Measurements from ENCODE around the gene UBTD1. TPM values are rescaled to one million over a fixed set of nuclear protein-coding genes. Genes with fewer than 3 reads are reported as not detected.

Gene UBTD1
- total and polyA plus RNA-seq, 10 donors, result 4.5 to 17.6 (median 11.8) TPM

GRCh38 chr10:97599272-97599619 lies 100.5 kb downstream of the UBTD1 start:
- H3K27ac ChIP-seq, result no peak overlapping the region
- intact Hi-C loops (cut with DNase I; ENCODE audit: low total_unique reads), result no loop called here
- TF ChIP-seq POLR2A (IDR thresholded peaks at IDR 0.05), result no peak
- H3K4me1 ChIP-seq, result peaks cover 0 to 11% (median 0%) of the 10 kb centered on the region in 6 donors
- no peak for DNase-seq
- H3K9me3 ChIP-seq, result no peaks in the 10 kb centered on the region
- H3K36me3 ChIP-seq, result no peaks in the 10 kb centered on the region
- no peak overlapping the region for H3K4me3 ChIP-seq
- no peaks in the 10 kb centered on the region for H3K27me3 ChIP-seq (replicated peaks in 1 of 7)
- WGBS, 5 donors, result 85 to 95% (median 90%) methylated on average over 6 of the region's 6 CpGs

GRCh38 chr10:97600616-97601015 lies 101.9 kb downstream of the UBTD1 start:
- DNase-seq, result no peak
- TF ChIP-seq CTCF (IDR thresholded peaks at IDR 0.05 in 8 of 11, conservative IDR thresholded peaks at IDR 0.05 in 3 of 11), result no peak
- TF ChIP-seq POLR2AphosphoS5 (IDR thresholded peaks at IDR 0.05), result no peak
- no peak for TF ChIP-seq POLR2A (IDR thresholded peaks at IDR 0.05)
- Histone ChIP-seq H3K4me1 (peaks cover 0 to 11% (median 0%) of the 10 kb centered on the region in 6 donors), H3K36me3 (no peaks in the 10 kb centered on the region), H3K4me3 (no peak overlapping the region), H3K27ac (no peak overlapping the region), H3K27me3 (replicated peaks in 1 of 7) (no peaks in the 10 kb centered on the region), H3K9me3 (no peaks in the 10 kb centered on the region)
- 81 to 100% (median 94%) methylated on average over 1 of the region's 1 CpG for WGBS, 5 donors
- intact Hi-C loops (cut with DNase I; ENCODE audit: low total_unique reads), result no loop called here

- H3K4me1 ChIP-seq, result peaks cover 0 to 8% (median 0%) of the 10 kb centered on the region in 6 donors
- no peak overlapping the region for H3K27ac ChIP-seq
- H3K4me3 ChIP-seq, result no peak overlapping the region
- H3K27me3 ChIP-seq (replicated peaks in 1 of 7), result no peaks in the 10 kb centered on the region
- intact Hi-C loops (cut with DNase I; ENCODE audit: low total_unique reads), result no loop called here
- WGBS, 5 donors, result 83 to 93% (median 89%) methylated on average over 12 to 21 of the region's 21 CpGs
- no peak for TF ChIP-seq POLR2AphosphoS5 (IDR thresholded peaks at IDR 0.05)
- no peak for TF ChIP-seq CTCF (IDR thresholded peaks at IDR 0.05 in 8 of 11, conservative IDR thresholded peaks at IDR 0.05 in 3 of 11)
- TF ChIP-seq POLR2A (IDR thresholded peaks at IDR 0.05), result no peak
- no peak for DNase-seq
- H3K9me3 ChIP-seq, result no peaks in the 10 kb centered on the region
- no peaks in the 10 kb centered on the region for H3K36me3 ChIP-seq
These were observed 102.8 kb downstream of the UBTD1 start for GRCh38 chr10:97601268-97602215.

- Histone ChIP-seq H3K36me3 (no peaks in the 10 kb centered on the region), H3K4me3 (no peak overlapping the region), H3K27me3 (replicated peaks in 1 of 7) (no peaks in the 10 kb centered on the region), H3K4me1 (no peaks in the 10 kb centered on the region), H3K9me3 (no peaks in the 10 kb centered on the region), H3K27ac (no peak overlapping the region)
- no peak for TF ChIP-seq POLR2AphosphoS5 (IDR thresholded peaks at IDR 0.05)
- WGBS, 5 donors, result 89 to 95% (median 94%) methylated on average over 5 of the region's 5 CpGs
- no peak for DNase-seq
- intact Hi-C loops (cut with DNase I; ENCODE audit: low total_unique reads), result no loop called here
These were observed 108.4 kb downstream of the UBTD1 start for GRCh38 chr10:97607095-97607636.

GRCh38 chr10:97608991-97609561 lies 110.4 kb downstream of the UBTD1 start:
- no peak for DNase-seq
- intact Hi-C loops (cut with DNase I; ENCODE audit: low total_unique reads), result no loop called here
- TF ChIP-seq POLR2A (IDR thresholded peaks at IDR 0.05) (no peak), CTCF (IDR thresholded peaks at IDR 0.05 in 8 of 11, conservative IDR thresholded peaks at IDR 0.05 in 3 of 11) (no peak), POLR2AphosphoS5 (IDR thresholded peaks at IDR 0.05) (no peak)
- H3K36me3 ChIP-seq, result no peaks in the 10 kb centered on the region
- no peak overlapping the region for H3K27ac ChIP-seq
- no peak overlapping the region for H3K4me3 ChIP-seq
- 67 to 93% (median 85%) methylated on average over 8 to 13 of the region's 13 CpGs for WGBS, 5 donors
- H3K9me3 ChIP-seq, result no peaks in the 10 kb centered on the region
- no peaks in the 10 kb centered on the region for H3K27me3 ChIP-seq (replicated peaks in 1 of 7)
- H3K4me1 ChIP-seq, result no peaks in the 10 kb centered on the region

Data from spleen (tissue), 11 donors.